T-helper 1 cell treated with Interleukin-12 subunit alpha and Interleukin-12 subunit beta and Interleukin-4 antibody, amounts not matched to agents 30 ng/mL and 1 ng/mL, for 36 hours (primary cell): ENCODE measurements around the gene CROCC2. TPM values are rescaled to one million over a fixed set of nuclear protein-coding genes. Genes with fewer than 3 reads are reported as not detected.

Experiments
- intact Hi-C: fragments of 100-400 bp; cut with micrococcal nuclease; formaldehyde crosslinking; loops from one replicate; pipeline ENCODE4 v1.15.1; 2024
- total RNA-seq: library from RNA; stranded (reverse); gene quantifications from 2 replicates; pipeline ENCODE4 v1.2.3, GENCODE V29; 2022

CROCC2 gene
- total RNA-seq, 1 donor from 2014 or later: not detected

- intact Hi-C loops: no loop called here
Observed at GRCh38 chr2:240875228-240876034, 30.7 kb upstream of the CROCC2 start.

- intact Hi-C loops: no loop called here
Observed at GRCh38 chr2:240876035-240876474, 30.1 kb upstream of the CROCC2 start.

- intact Hi-C loops: no loop called here
Observed at GRCh38 chr2:240876475-240877251, 29.5 kb upstream of the CROCC2 start.

- intact Hi-C loops: no loop called here
Observed at GRCh38 chr2:240877460-240878340, 28.4 kb upstream of the CROCC2 start.

GRCh38 chr2:240878341-240878936 lies 27.7 kb upstream of the CROCC2 start:
- intact Hi-C loops: no loop called here

GRCh38 chr2:240879105-240879504 lies 27.0 kb upstream of the CROCC2 start:
- intact Hi-C loops: no loop called here

- intact Hi-C loops: no loop called here
Observed at GRCh38 chr2:240881913-240882312, 24.2 kb upstream of the CROCC2 start.

- intact Hi-C loops: no loop called here
Observed at GRCh38 chr2:240884221-240884620, 21.9 kb upstream of the CROCC2 start.

- intact Hi-C loops: no loop called here
Observed at GRCh38 chr2:240884745-240885144, 21.4 kb upstream of the CROCC2 start.

- intact Hi-C loops: no loop called here
Observed at GRCh38 chr2:240885566-240885965, 20.6 kb upstream of the CROCC2 start.

- intact Hi-C loops: no loop called here
Observed at GRCh38 chr2:240886023-240886565, 20.0 kb upstream of the CROCC2 start.

GRCh38 chr2:240886678-240887609 lies 19.2 kb upstream of the CROCC2 start:
- intact Hi-C loops: no loop called here

GRCh38 chr2:240887631-240888030 lies 18.5 kb upstream of the CROCC2 start:
- intact Hi-C loops: no loop called here

- intact Hi-C loops: no loop called here
Observed at GRCh38 chr2:240888130-240888889, 17.8 kb upstream of the CROCC2 start.

- intact Hi-C loops: no loop called here
Observed at GRCh38 chr2:240888890-240889573, 17.1 kb upstream of the CROCC2 start.

GRCh38 chr2:240889601-240890560 lies 16.3 kb upstream of the CROCC2 start:
- intact Hi-C loops: no loop called here

- intact Hi-C loops: no loop called here
Observed at GRCh38 chr2:240890691-240891090, 15.4 kb upstream of the CROCC2 start.
